SK-N-SH (cell line): ENCODE data around the gene TTC7B. TPM values are rescaled to one million over a fixed set of nuclear protein-coding genes. Genes with fewer than 3 reads are reported as not detected.
"Not testable (repeated sequence)": the region's sequence is repeated elsewhere in the genome, so short reads cannot be mapped to it uniquely, and the experiment has no call there.

Experiments
- CTCF ChIA-PET: fragments of 300-600, 350-600 bp; formaldehyde crosslinking; extraction: SDS; loops from one replicate; lab custom pipeline; 2021; lab: Yijun Ruan, JAX
- POLR2A ChIA-PET: fragments of 350-600 bp; sonication (Branson Sonifier 250); formaldehyde crosslinking; extraction: SDS; loops from one replicate; lab custom pipeline; 2020; ENCODE audit warnings: antibody characterized with exemption, inconsistent platforms; lab: Yijun Ruan, JAX
- DNase-seq: peaks from one replicate; pipeline ENCODE4 v3.0.0; 2012
- H2AFZ ChIP-seq: fragments of 200-600 bp; sonication (generic); 2 replicates; pipeline ENCODE4 v1.8.1; 2016; ENCODE audit warnings: antibody characterized with exemption, mild to moderate bottlenecking, low read depth
- H3F3A ChIP-seq: fragments of 200-600 bp; sonication (generic); replicated peaks from 2 replicates; pipeline ENCODE3; 2016; ENCODE audit warnings: antibody characterized with exemption, mild to moderate bottlenecking; ENCODE audit not compliant: insufficient read depth
- H3K27ac ChIP-seq, 2 experiments: fragments of 200-500 bp in 1 of 2; fragments of 200-600 bp in 1 of 2; sonication (Bioruptor generic) in 1 of 2; sonication (generic), shearing (Covaris generic) in 1 of 2; 2 replicates each; pipeline versions ENCODE4 v1.5.1 to v1.6.1; 2014 to 2016; ENCODE audit warnings: low read depth in 2 of 2, inconsistent platforms in 1 of 2, low read length in 1 of 2, mild to moderate bottlenecking in 1 of 2, mixed read lengths in 1 of 2
- H3K27me3 ChIP-seq: fragments of 200-600 bp; sonication (generic), shearing (Covaris generic); 2 replicates; pipeline ENCODE4 v1.6.1; 2016; ENCODE audit warnings: mixed run types; ENCODE audit not compliant: insufficient read depth
- H3K36me3 ChIP-seq, 2 experiments: fragments of 200-500 bp in 1 of 2; fragments of 200-600 bp in 1 of 2; sonication (Bioruptor generic) in 1 of 2; sonication (generic) in 1 of 2; replicated peaks in 1 of 2; 2 replicates each; pipeline versions ENCODE3 to v1.5.1; 2014 to 2016; ENCODE audit warnings: low read length in 1 of 2, mild to moderate bottlenecking in 1 of 2; ENCODE audit not compliant: insufficient read depth in 2 of 2, control insufficient read depth in 1 of 2
- H3K4me1 ChIP-seq, 2 experiments: fragments of 200-500 bp in 1 of 2; fragments of 200-600 bp in 1 of 2; sonication (Bioruptor generic) in 1 of 2; sonication (generic), shearing (Covaris generic) in 1 of 2; 2 replicates each; pipeline versions ENCODE4 v1.5.1 to v1.6.1; 2014 to 2016; ENCODE audit warnings: low read depth in 1 of 2, low read length in 1 of 2, mixed run types in 1 of 2; ENCODE audit not compliant: insufficient read depth in 2 of 2, control insufficient read depth in 1 of 2
- H3K4me2 ChIP-seq: fragments of 200-600 bp; sonication (generic), shearing (Covaris generic); 2 replicates; pipeline ENCODE4 v1.6.1; 2017; ENCODE audit warnings: mixed run types
- H3K4me3 ChIP-seq, 2 experiments: fragments of 200-500 bp in 1 of 2; fragments of 200-600 bp in 1 of 2; sonication (Bioruptor generic) in 1 of 2; sonication (generic), shearing (Covaris generic) in 1 of 2; 2 replicates each; pipeline versions ENCODE4 v1.5.1 to v1.8.1; 2014 to 2016; ENCODE audit warnings: low read depth in 2 of 2, inconsistent platforms in 1 of 2, low read length in 1 of 2, mild to moderate bottlenecking in 1 of 2, mixed read lengths in 1 of 2, moderate library complexity in 1 of 2
- H3K79me2 ChIP-seq: fragments of 200-600 bp; sonication (generic); 2 replicates; pipeline ENCODE4 v1.8.1; 2017; ENCODE audit warnings: mild to moderate bottlenecking; ENCODE audit not compliant: insufficient read depth
- H3K9ac ChIP-seq: fragments of 200-600 bp; sonication (generic); 2 replicates; pipeline ENCODE4 v1.6.1; 2017; ENCODE audit warnings: mixed run types
- H3K9me2 ChIP-seq: fragments of 200-600 bp; sonication (generic); 2 replicates; pipeline ENCODE4 v1.6.1; 2017; ENCODE audit warnings: mixed run types
- H3K9me3 ChIP-seq: fragments of 200-600 bp; sonication (generic); 2 replicates; pipeline ENCODE4 v1.6.1; 2017; ENCODE audit warnings: mixed run types, mild to moderate bottlenecking, moderate library complexity
- H4K20me1 ChIP-seq: fragments of 200-600 bp; sonication (generic); 2 replicates; pipeline ENCODE4 v1.6.1; 2017; ENCODE audit warnings: mild to moderate bottlenecking, mixed run types; ENCODE audit not compliant: insufficient read depth
- CTCF ChIP-seq: fragments of 200-600 bp; sonication (generic); IDR thresholded peaks from 2 replicates; pipeline ENCODE4 v1.6.1; 2017; ENCODE audit warnings: antibody characterized with exemption, mild to moderate bottlenecking, moderate library complexity
- FOSL2 ChIP-seq: IDR thresholded peaks from 2 replicates; pipeline ENCODE4 v1.4.0; 2012; ENCODE audit warnings: low read depth, mild to moderate bottlenecking, moderate library complexity, borderline replicate concordance
- JUND ChIP-seq: IDR thresholded peaks from 2 replicates; pipeline ENCODE4 v1.4.0; 2012
- REST ChIP-seq: IDR thresholded peaks from 2 replicates; pipeline ENCODE4 v1.6.1; 2012; ENCODE audit warnings: mild to moderate bottlenecking, low read depth, low read length, moderate library complexity
- RXRA ChIP-seq: IDR thresholded peaks from 2 replicates; pipeline ENCODE4 v1.4.0; 2012; ENCODE audit warnings: low read depth, mild to moderate bottlenecking, borderline replicate concordance
- SIN3A ChIP-seq: IDR thresholded peaks from 2 replicates; pipeline ENCODE4 v1.6.1; 2012; ENCODE audit warnings: low read depth, mild to moderate bottlenecking, low read length, moderate library complexity, borderline replicate concordance
- TAF1 ChIP-seq: IDR thresholded peaks from 2 replicates; pipeline ENCODE4 v1.6.1; 2012; ENCODE audit warnings: low read depth, mild to moderate bottlenecking, low read length, moderate library complexity, borderline replicate concordance
- TEAD4 ChIP-seq: IDR thresholded peaks from 2 replicates; pipeline ENCODE4 v1.4.0; 2012; ENCODE audit warnings: mild to moderate bottlenecking, borderline replicate concordance; ENCODE audit not compliant: insufficient read depth
- USF1 ChIP-seq: IDR thresholded peaks from 2 replicates; pipeline ENCODE4 v1.4.0; 2012; ENCODE audit warnings: low read depth, borderline replicate concordance
- WGBS: methylation state at CpG from one replicate; pipeline ENCODE4 v1.1.6; 2017; ENCODE audit warnings: low lambda C conversion rate; 5-methylcytosine and 5-hydroxymethylcytosine counted together
- polyA plus RNA-seq, 3 experiments: library from polyadenylated mRNA; depleted of rRNA; stranded (reverse); fragments of >200 nt; gene quantifications; 2 replicates each; pipeline ENCODE4 v1.2.3, GENCODE V29; 2012

TTC7B gene
- polyA plus RNA-seq, 1 of the 3 experiments (the other 2 are of a cell fraction), result 43.1 TPM

- Histone ChIP-seq H2AFZ (no peak overlapping the region), H3K4me3 (no peak overlapping the region), H3K4me1 (peaks cover 0 to 4% of the 10 kb centered on the region in 2 experiments; a peak in 1 of 4 replicates), H3K9me2 (no peaks in the 10 kb centered on the region), H3F3A (no peaks in the 10 kb centered on the region), H3K27me3 (no peaks in the 10 kb centered on the region), H3K27ac (no peak overlapping the region), H3K4me2 (no peak overlapping the region), H3K36me3 (no peaks in the 10 kb centered on the region), H3K79me2 (no peaks in the 10 kb centered on the region), H3K9me3 (no peaks in the 10 kb centered on the region), H3K9ac (no peak overlapping the region), H4K20me1 (no peaks in the 10 kb centered on the region)
- TF ChIP-seq JUND, result no peak
- TF ChIP-seq RXRA, result no peak
- no peak for TF ChIP-seq TAF1
- TF ChIP-seq SIN3A, result no peak
- TF ChIP-seq REST, result no peak
- no peak for TF ChIP-seq TEAD4
- no peak for TF ChIP-seq CTCF
- TF ChIP-seq USF1, result no peak
- no peak for TF ChIP-seq FOSL2
- POLR2A ChIA-PET, result no interaction called here
- CTCF ChIA-PET, result no interaction called here
- DNase-seq, result no peak
- 84% methylated on average over 6 of the region's 6 CpGs for WGBS
Observed at GRCh38 chr14:90842726-90843125, 26.5 kb upstream of the TTC7B start.

GRCh38 chr14:90840667-90841066, 24.4 kb upstream of the TTC7B start:
- CTCF ChIA-PET, H3K4me2 ChIP-seq, H3K27me3 ChIP-seq, H3F3A ChIP-seq, H3K4me3 ChIP-seq, H3K79me2 ChIP-seq, H3K27ac ChIP-seq, H4K20me1 ChIP-seq, H3K36me3 ChIP-seq, H3K9ac ChIP-seq, H3K4me1 ChIP-seq, H3K9me3 ChIP-seq, H2AFZ ChIP-seq, DNase-seq, POLR2A ChIA-PET, H3K9me2 ChIP-seq: not testable (repeated sequence)
- 82% methylated on average over 4 of the region's 4 CpGs for WGBS
